Right lung (tissue), 5 donors: ENCODE measurements around the gene OCA2. TPM values are rescaled to one million over a fixed set of nuclear protein-coding genes. Genes with fewer than 3 reads are reported as not detected.
"Not testable (repeated sequence)": the region's sequence is repeated elsewhere in the genome, so short reads cannot be mapped to it uniquely, and the experiment has no call there.

Experiments
- DNase-seq, 2 donors: peaks; one replicate each; pipeline ENCODE4 v3.0.0-alpha.2; 2013
- polyA plus RNA-seq, 5 donors: library from polyadenylated mRNA; unstranded; fragments of 120-200 nt; gene quantifications; one replicate each; pipeline versions ENCODE4 v1.2.1 to v1.2.3, GENCODE V29; 2013; ENCODE audit warnings: inconsistent platforms in 1 of 5, low replicate concordance in 1 of 5; ENCODE audit not compliant: insufficient read length in 5 of 5, insufficient read depth in 1 of 5

Gene OCA2
- polyA plus RNA-seq, 5 donors, result 11.5 to 19.4 (median 15.1) TPM

DNA sequence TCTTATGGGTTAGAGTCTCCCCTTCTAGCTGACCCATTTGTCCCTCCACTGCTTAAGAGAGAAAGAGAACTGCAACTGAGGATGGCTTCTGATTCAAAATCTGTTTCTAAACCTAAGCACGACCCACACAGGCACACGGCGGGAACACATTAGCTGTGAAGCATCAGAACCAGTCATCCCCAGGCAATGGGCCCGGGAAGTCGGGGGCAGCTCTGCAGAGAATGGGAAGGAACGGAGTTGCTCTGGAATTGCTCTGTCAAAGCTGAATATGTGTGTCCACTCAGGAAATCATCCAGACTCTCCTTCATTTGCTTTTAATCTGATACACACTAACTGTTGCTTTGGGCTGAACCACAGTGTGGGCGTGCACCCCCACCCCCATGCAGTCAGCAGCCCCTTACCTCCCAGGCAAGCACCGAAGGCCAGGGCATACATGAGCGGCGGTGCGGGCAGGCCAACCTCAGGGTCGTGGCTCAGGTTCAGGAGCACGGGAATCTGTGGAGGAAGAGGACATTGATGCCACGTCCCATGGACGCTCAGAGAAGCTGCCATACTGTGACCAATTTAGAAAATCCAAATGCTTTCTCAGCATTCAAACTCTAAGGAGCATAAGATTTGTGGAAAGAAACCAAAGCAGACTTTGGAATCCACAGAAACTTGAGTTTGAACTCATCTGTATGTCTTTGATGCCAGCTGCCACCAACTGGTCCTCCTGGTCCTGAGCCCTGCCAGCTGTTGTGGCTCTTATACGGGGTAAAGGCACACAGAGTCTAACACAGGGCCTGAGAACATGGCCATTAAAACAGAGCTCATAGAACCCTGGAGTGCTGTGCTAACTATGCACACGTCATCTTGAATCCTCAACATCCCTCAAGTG is 247.9 kb downstream of the OCA2 start:
- no peak for DNase-seq

DNA sequence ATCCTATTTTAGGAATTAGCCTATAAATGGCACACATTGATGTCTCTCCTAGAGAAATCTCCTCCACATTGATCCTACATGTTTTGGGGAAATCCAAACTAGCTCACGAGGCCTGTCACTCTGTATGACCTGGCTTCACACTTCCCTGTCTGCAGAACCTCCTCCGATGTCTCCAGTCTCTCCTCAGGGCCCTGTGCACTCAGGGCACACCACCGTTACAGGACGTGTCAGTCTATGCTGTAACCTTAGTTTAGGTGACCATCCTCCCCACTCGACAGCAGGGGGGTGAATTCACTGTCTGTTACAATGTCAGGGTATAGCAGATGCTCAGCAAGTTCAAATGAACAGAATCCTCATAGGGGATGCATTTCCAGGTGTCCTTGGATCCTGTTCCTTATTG is 249.1 kb downstream of the OCA2 start:
- DNase-seq, result no peak

DNA sequence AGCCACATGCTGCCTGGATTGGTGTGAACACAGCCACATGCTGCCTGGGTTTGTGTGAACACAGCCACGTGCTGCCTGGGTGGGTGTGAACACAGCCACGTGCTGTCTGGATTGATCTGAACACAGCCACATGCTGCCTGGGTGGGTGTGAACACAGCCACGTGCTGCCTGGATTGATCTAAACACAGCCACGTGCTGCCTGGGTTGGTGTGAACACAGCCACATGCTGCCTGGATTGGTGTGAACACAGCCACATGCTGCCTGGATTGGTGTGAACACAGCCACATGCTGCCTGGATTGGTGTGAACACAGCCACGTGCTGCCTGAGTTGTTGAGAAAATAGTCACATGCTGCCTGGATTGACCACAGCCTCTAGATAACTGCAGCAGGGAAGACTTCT is 250.2 kb downstream of the OCA2 start:
- not testable (repeated sequence) for DNase-seq

DNA sequence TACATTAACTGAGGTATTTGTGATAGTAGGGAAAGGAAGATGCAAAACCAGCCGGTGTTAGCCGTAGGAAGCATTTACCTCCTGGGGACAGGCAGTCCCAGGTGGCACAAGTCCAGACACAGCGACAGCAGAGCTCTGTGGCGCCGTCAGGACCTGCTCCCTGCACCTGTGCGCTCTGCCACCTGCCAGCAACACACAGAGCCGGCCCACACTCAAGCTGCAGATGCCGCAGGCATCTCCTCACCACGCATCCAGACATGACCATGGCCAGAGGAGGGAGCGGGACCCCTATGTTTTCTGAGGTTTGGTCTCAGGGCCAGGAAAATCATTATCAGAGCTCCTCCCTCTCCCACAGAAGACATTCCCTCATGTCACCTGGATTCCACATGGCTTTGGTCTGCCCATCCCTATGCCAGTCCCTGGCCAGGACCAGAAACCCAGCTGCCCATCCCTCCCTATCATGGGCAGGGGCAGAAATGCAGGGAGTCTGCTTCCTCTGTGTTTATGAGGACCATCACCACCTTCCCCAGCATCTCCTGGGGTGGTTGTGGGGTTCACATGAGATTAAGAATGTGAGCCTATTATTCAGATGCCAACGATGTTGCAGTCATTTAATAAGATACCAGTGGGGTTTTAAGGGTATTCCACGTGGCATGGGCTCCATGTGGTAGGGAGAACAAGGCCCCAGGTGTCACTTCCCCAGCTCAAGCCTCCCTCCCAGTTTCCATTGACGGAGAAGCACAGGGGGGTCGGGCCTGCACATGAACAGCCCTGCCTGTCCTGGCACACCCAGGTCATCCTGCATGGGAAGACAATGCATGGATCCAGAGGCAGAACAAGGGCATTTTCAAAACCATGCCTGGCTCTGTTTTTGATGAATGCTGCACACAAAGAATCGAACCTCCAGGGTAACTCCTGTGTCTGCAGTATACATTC is 251.1 kb downstream of the OCA2 start:
- no peak for DNase-seq

DNA sequence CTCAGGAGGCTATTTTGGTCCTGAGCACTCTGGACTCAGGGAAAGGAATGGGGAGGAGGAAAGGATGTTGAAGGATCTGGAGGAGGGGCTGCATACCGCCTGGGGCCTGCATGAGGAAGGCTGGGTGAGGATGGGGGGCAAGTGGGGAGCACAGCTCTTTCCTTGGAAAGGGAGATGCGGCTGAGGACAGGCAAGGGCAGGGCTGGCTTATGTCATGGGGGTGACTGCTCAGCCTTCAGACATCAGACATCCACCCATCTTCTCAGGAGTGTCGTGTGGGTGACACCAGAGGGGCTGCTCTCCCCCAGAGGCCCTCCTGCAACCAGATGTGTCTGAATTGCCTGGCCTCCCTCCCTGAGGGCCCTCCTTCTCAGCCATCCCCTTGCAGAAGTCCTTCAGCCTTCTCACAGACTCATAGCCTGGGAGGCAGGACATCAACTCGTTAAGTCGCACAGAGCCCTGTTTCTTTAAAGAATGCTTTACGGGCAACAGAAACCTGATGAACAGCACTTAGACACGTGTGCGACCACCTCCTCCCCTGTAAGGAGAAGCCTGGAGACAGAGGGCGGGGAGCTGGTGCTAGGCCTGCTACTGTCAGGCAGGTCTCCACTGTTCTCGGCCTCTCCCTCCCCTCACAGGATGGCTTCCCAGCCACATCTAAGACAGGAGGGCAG is 252.3 kb downstream of the OCA2 start:
- DNase-seq, result no peak

DNA sequence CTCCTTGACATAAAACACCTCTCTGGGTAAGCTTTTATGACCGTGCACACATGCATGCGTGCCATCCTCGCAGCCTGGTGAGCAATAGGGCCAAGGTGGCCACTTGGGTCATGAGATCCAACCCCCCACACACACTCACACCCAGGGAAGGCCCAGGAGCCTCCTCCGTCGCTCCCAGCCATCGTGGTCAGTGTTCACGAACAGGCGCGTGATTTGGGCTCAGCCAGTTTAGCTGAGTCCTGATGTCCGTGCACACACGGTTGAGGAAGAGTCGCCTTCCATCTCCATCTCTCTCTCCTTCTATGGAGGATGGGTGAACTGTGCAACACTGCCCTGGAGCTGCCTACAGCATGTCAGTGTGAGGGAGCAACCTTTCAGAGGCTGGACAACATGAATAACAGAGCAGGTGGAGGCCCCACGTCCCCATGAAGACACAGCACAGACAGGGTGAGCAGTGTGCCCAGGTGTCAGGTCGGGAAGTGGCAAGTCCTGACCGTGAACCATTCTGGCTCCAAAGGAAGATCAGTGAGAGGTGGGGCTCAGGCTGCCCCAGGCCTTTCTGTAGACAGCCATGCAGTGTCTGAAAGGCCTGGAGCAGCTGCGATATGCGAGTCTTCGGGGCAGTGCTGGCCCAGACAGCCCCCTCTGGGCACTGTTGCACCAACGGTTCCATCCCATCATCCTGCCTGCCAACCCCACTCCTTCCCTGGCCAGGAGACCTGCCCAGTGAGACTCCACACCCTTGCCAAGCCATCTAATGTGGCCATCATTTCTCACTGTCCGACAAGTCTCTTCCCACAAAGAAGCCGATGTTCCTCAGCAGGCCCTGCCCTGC is 253.4 kb downstream of the OCA2 start:
- no peak for DNase-seq

DNA sequence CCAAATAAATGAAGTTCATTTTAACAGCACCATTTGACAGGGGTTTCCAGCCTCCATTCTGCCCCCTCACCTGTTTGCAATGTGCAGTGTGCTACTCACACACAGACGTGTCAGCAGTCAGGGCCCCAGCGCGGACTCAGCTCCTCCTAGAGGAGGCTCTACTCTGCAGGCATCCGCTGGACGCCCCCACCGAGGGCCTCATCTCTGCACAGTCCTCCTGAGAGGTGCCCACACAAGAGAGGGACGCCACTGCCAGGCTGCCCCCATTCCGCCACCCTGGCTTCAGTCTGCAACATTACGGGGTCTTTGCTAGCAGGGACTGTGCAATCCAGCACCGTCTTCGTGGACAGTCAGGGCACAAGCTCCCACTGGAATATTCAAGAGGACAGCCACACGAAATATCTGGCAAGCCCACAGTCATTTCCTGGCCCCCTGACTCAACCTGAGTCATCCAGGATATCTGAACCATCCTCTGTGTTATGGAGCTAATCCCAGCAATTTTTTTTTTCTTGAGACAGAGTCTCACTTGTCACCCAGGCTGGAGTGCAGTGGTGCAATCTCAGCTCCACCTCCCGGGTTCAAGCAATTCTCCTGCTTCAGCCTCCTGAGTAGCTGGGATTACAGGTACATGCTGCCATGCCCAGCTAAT is 255.0 kb downstream of the OCA2 start:
- no peak for DNase-seq

DNA sequence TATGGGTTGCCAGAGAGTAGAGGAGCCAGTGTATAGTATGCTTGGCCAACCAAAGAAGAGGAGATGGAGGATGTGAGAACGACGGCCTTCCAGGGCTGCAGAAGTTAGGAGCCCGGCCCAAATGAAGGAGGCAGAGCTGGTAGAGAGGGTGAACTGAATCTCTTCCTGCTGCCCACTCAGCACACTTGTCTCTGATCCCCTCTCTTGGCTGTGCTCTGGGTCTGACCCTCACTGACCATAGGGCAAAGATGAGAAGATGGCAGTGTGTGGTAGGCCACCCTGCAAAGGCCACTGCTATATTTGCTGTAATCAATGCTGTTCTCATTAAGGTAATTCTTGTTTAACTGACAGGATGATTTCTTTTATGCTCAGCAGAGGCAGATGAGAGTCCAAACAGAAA is 256.0 kb downstream of the OCA2 start:
- DNase-seq, result no peak

DNA sequence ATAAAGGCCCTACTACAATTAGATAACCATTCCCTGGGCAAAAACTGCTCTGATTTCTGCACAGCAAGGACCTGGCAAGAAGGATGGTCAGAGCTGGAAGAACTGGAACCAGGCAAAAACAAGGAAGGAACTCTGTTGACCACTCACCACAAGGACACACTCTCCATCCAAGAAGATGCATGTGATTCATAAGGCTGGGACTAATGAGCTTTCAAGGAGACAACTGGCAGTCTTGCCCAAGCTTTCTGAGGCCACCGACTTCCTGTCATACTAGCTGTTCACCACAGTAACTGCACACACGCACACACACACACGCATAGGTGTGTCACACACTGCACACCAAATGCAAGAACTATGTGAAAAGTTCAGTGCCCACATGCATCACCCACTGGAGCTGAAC is 256.6 kb downstream of the OCA2 start:
- DNase-seq, result no peak

DNA sequence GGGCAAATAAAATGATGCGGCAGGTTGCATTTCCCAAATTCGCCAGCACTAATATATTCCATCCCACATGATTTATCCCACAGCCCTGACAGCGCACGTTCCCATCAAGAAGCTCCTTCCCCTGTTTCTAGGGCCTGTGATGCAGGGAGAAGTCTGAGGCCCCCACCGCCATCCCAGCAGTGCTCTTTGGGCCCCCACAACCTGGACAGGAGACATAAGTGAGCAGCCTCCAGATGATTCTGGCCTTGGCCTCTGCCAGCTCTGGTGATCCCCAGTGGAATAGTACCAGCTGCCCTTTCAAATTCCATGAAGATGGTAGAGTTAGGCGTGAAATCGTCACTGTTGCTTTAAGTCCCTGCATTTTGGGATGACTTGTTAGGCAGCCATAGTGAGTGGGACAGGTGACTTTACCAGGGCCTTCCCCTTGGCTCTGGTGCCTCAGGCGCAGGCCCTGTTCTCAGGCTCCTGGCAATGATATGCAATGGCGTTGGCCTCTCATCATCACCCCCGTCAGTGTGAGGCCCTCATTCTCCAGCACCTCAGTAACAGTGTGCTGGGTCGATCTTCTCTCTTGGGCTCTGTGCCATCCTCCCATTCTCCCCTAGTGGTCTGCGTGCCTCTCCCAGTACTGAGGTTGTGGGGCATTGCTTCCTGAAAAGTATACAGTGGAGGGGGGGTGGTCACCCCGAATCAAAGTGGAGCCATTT is 263.7 kb downstream of the OCA2 start:
- DNase-seq, result no peak

DNA sequence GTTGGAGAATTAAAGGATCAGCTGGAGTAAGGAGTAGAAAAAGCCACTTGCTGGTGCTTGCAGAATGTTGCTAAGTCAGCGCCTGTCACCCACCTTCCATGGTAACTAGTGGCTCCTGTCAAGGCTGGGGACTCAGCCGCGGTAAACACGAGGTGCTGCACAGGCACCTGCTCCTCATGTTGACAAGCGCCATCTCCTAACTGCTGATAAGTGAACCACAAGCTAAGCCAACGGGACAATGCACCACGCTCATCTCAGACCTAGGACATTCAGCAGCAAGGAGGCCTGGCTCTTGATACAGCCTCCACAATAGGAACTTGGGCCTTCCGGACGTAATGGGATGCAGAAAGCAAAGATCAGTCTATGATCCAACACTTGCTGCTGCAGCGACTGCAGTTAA is 264.4 kb downstream of the OCA2 start:
- DNase-seq, result no peak

DNA sequence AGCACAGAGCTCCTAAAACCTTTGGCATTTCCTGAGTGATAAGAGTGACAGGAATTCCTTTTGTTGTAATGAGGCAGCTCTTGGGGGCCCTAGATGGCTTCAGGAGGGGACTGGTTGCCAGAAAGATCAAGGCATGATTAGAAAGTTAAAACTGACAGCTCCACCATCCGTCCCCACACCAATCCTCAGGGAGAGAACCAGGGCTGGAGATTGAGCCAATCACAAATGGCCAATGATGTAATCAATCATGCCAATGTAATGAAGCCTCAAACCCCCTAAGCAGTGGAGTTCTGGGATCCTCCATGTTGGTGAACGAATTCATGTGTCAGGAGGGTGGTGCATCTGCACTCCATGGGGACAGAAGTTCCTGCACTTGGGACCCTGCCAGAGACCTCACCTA is 265.1 kb downstream of the OCA2 start:
- no peak for DNase-seq

DNA sequence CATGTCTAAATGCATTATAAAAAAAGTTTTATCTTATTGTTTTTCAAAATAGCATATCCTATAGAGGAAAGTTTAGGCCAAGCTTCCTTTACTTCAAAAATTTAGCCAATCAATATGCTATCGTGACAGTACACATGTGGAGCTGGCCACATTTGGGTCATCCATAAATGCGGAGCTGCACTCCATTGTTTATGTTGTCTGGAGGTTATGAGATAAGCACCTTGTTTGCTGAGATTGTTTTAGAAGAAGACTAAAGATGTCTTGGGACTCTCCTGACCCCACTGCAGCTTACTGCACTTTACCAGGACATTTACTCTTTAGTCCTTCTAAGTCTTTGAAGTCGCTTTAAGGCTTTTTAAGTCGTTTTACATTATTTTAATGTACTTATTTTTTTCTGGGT is 265.9 kb downstream of the OCA2 start:
- no peak for DNase-seq

DNA sequence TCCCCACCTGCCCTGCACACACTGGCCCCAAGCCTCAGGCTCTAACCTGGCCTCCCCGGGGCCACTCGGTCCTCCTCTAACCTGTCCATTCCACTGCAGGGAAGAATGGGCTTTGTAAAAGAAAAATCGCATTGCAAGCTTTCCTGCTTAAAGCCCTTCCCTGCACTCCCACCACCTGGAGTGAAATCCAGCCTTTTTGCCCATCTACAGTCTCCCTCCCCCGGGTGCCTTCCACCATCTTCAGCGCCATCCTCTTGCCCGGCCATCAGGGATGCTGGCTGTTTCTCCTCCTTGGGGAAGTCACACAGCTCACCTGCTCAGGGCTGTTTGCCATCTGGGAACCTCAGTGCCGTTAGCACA is 266.9 kb downstream of the OCA2 start:
- DNase-seq, result no peak

DNA sequence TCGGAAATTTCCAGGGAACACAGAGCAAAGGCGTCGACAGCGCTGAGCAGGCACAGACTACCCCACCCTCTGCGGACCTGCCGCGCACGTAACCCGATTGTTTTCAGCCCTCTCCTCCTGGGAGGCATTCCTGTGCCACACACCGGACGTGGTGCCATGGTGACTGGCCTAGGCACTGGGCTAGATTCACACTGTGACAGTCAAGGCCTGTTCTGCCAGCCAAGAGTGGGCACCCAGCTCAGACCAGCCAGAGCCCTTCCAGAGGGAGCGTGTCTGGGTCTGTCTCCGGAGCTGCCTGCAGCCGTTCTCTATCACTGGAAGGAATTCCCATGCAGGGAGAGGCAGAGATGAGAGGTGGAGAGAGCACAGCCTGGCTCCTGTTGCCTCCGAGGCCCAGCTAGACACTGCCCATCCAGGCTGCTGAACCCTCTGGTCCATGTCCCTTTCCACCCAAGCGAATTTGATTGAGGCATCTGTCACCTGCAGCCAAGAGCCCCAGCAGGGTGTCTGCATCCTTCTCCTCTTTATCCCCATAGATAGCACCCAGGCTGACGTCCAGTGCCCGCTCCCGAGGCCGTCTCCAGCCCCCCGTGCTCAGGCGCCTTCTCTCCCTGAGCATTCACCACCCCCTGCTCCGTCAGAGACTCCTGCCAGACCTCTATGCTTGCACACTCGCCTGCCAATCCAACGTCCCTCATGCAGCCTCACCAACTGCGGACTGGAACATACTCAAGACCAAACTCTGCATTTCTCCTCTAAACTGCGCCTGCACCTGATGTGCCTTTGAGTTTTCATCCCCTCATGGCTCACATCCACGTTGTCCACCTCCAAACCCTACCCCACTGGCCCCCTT is 267.5 kb downstream of the OCA2 start:
- no peak for DNase-seq

DNA sequence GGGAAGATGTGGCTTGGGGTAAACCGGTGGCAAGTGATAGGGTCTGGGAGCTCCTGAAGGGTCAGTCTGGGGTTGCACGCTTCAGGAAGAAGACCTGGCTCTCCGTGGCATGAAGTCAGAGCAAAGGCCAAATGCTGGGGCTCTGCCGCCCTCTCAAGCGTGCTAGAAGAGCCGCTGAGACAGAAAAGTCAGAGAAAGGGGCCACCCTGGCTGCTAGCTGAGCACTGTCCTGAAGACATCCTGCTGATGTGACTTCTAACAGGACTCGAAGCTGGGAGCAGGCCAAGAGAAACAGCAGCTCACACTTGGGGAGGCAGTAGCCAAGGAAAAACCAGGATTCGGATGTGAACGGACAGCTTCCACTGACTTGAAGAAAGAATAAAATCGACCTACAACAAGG is 270.4 kb downstream of the OCA2 start:
- no peak for DNase-seq

DNA sequence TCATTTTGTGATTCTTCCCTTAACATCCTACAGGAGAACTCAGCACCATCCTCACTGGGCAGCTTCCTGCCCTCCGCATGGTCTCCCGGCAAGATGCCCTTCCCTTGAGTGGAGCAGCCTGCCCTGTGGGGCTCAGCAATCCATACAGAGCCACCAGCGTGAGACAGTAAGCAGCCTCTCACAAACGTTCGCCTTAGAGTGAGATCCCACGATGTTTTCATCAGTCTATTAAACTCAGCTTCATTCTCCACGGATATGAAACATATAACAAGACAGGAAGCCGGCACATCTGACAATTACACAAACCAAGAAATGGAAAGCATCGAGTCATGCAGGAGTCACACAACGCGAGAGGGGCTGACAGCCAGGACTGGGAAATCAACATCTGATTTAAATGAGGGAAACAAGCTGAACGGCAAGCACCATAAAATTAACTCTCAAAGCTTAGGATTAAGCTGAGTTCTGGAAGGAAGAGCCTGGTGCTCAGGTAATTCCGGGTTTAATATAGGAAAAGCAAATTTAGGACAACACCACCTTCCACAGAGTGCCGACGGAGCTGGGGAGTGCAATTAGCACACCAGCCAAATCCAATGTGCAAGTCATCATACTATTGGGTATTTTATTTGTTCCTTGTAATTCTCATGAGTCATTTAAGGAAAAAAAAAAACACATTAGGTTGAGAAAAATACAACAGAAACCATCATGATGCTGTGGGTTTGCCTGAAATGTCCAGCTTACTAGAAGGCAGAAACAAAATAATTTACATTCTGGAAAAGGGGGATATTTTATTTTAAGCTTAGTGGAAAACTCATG is 272.0 kb downstream of the OCA2 start:
- no peak for DNase-seq

DNA sequence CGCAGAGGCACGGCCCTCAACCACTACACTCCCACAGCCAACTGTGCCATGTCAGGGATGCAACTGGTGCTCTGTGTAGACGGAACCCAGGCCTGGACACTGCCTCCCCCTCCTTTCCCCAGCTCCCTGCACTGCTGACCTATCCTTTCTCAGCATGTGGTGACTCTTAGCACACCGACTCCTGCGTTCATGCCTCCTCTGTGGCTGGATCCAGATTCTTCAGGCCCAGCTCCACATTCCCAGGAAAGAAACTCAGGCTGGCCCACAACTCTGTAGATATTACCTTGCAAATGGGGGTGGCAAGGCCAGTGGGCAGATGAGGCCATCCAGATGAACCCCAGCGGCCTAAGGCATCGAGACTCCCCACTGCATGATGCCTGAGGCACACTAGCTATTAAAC is 272.7 kb downstream of the OCA2 start:
- no peak for DNase-seq
